ENCODE data around the gene CREB5.

CREB5 gene

DNA sequence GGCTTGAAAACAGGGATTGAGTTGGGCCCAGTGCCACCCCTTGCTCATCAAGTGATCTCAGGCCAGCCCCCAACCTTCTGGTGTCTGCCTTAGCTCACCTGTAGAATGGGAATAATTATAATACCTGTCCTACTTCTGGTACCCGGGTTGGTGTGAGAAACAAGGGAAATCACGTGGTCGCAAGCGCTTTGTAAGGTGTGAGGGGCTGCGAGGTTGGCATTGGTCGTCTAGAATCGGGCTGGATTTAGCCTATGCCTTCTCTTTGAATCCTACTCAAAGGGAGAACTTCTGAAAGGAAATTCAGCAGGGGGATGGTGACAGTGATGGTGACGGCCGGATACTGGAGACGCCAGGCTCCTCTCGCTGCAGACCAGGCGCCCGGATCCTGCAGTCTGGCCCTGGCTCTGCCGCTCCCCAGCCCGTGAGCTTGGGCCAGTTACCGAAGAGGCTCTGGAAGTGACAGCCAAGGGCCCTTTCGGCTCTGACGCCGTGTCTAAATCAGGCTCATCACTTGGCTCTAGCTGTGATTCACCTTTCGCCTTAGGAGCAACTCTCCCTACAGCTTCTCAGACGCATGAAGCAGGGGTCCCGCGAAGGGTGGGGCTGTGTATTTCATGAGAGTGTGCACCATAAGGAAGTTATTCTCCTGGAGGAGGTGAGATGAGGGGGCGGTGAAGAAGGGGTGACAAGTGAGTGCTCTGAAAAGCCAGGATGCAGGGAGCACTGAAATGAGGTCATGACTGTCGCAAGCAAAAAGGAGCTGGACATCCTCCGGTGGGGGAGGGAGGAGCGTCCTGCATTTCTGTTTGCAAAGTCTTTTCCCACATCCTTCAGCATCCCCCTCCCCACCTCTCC lies 4.0 kb upstream of the CREB5 start:
- peak; percentile 26 to 35 for DNase-seq

- peak; percentile 79 to 81 for DNase-seq
These were observed 3.2 kb upstream of the CREB5 start for GRCh38 chr7:28408960-28409715.

GRCh38 chr7:28409716-28410627 lies 2.3 kb upstream of the CREB5 start:
- DNase-seq: no peak

DNA sequence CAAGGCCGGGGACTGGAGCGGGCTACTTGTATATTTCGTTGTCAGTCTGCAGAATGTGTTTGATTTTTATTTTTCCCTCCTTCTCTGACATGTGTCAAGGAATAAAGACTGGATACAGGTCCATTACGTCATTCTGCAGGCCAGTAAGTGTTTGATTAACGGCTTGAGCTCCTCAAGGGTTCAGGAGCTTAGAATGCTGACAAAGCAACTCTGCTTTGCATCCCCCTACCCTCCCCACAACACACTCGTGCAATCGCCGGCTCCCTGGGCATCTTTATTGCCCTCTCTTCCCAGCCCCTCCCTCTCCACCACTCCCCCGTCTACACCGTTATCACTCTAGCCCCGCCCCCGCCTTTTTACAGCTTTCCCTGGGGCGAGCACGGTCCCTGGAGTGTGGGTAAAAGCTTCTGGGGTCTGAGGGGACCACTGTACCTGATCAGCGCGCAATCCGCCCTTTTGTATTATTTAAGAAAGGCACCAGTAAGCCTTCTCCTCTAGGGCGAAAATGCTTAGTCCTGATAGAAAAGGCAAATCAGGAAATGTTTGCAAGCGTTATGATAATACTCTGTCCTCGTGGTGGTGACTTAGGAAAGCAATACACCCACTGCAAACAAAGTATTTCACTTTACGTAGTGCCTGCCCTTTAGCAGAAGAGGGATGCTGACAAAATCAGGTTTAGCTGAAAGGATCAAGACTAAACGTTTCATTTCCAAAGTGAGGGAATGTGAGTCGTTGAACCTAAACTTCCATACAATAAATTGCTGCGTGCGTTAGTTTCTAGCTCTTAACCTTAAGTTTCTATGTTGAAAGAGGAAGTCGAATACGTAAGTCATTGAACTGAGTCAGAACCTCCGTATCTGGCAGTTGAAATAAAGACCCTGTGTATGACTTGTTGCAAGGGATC lies 1.4 kb upstream of the CREB5 start:
- peak in 1 of 2 experiments; percentile 24 for DNase-seq

GRCh38 chr7:28413011-28413410 lies 693 bp downstream of the CREB5 start:
- DNase-seq: no peak

DNA sequence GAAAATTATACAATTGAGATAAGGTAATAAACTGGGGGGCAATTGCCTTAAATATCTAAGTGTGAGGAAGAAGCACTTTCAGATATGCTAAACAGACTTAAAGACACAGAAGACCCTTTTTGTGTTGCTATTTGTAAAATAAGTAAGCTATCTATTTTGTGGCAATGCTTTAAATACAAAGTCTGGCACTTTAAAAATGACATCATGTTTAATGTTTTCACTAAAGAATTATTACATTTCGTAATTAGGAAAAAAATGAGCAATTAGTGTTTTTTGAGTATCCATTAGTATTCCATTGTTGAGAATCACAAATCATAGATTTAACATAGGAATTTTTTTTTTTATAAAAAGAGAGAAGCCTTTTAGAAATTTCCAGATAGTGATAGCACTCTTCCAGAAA lies 2.1 kb downstream of the CREB5 start:
- DNase-seq: no peak

GRCh38 chr7:28417321-28417940 lies 5.1 kb downstream of the CREB5 start:
- DNase-seq: no peak

DNA sequence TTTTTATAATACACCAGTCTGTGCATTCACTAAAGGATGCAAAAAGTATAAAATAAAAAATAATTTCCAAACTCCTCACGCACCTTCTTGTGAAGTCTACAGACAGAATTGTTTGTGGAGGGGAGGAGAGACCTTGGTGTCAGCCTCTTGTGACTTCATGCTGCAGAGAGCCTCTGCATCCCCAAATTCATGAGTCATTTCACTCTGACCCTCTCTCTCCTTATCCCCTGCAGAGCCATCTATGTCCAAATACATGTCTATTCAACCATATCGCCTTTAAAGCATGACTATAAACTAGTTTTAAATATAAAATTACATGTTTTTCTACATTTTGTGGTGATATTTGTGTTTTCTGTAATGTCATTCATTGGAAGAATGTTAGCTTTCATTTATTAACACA lies 6.0 kb downstream of the CREB5 start:
- DNase-seq: no peak

DNA sequence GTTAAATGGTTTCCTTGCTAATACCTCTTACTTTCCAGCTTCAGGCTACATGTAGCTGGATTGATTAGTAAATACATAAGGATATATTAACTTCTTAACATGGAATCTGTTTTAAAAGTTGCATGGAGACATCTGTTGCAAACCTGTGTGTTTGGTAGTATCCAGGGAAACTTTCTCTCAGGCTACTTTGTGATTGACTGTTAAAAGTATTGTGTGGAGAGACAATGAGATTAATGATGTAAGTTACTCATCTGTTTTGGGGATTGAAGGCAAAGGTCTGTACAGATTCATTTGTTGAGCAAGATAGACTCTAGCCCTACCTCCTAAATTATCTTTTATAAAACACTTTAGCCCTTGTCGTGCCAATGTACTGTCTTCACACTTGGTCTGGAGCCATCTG lies 6.6 kb downstream of the CREB5 start:
- DNase-seq: no peak

DNA sequence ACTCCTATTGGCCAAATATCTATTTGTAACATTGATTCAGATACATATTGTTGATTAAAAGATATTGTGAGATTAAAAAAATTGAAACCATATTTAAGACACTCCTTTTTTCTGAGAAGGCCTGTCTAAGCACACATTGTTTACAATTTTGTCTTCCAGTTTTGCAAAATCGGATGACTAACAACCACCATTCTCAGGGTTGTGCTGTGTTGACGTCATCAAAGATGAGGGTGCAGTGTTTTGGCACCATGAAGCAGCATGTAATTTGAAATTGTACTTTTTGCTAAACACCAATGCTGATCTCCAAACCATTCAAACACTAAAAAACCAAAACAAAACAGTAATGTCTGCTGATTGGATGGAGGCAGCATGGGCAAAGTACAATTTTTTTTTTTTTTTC lies 7.4 kb downstream of the CREB5 start:
- DNase-seq: no peak

DNA sequence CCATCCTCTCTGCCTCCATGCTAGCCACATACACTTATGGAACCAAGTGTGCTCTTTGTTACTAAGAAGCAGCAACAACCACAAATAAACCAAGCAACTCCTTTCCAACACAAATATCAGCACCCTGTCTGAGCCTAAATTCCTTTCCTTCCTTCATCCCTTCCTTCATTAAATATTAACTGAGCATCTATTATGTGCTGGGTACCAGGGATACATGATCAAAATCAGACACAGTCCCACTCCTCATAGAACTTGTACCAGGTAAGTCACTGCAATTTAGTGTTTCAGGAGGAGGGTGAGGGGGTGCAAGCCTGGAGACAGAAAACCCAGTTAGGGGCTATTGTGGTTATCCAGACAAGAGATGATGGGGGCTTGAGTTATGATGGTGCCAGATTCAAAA lies 10.8 kb downstream of the CREB5 start:
- DNase-seq: no peak

DNA sequence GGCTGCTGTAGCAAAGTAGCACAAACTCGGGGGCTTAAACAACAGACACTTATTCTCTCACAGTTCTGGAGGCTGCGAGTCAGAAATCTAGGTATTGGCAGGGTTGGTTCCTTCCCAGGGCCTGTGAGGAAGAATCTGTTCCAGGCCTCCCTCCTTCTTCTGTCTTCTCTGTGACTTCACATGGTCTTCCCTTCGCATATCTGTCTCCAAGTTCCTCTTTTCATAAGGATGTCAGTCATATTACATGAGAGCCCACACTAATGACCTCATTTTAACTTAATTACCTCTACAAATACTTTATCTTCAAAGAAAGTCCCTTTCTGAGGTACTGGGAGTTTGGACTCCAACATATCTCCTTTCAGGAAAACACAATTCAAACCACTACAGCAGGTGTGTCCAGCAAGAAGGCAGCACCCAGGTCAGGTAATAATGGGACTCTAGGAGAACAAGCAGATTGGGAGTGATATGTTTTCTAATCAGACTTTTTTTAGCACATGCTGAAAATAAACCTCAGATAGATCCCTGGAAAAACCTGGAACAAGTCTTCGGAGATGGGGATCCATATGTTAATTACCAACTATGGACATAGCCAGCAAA lies 11.7 kb downstream of the CREB5 start:
- no peak for DNase-seq

DNA sequence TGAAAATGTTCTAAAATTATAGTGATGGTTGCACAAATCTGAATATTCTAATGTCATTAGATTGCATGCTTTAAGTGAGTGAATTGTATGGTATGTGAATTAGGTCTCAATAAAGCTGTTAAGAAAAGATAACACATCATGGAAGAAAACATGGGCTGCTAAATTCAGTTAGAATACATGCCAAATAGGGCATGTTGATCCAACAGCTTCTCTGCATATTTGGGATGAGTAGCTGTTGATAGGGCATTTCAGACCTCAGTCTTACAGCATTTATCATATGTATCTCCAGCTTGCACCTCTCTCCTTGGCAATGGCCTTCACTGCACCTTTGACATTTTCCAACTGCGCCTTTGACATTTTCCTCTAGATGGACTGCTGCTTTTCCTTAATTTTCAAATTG lies 13.2 kb downstream of the CREB5 start:
- no peak for DNase-seq

DNA sequence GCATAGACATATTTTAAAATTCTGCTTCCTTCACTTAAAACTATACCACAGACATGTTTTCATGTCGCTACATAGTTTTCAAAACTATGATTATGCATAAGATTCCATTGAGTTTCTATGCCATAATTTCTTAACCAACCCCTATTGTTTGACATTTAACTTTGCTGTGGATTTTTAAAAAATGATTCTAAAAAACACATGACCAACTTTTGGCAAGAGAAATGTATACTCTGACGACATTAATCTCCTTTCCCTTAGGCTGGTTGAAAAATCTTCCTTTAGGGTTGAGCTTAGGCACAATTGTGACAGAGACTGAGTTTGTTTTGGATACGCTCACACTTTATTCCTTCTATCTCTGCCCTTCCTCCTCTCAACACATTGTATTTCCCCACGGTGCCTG lies 14.9 kb downstream of the CREB5 start:
- no peak for DNase-seq

DNA sequence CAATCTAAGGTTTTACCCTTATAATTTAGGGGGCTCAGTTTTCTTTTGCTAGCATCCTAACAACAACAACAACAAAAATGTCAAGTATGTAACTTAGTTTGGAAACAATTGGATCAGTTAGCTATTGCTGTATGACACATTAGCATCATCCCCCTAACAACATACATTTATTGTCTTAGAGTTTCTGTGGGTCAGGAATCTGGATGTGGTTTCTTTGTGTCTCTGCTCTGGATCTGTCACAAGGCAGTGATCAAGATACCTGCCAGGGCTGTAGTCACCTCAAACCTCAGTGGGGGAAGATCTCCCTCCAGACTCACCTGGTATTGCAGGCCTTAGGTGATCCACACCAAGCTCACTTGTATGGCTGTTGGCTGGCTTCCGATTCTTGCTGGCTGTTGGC lies 18.3 kb downstream of the CREB5 start:
- DNase-seq: no peak

DNA sequence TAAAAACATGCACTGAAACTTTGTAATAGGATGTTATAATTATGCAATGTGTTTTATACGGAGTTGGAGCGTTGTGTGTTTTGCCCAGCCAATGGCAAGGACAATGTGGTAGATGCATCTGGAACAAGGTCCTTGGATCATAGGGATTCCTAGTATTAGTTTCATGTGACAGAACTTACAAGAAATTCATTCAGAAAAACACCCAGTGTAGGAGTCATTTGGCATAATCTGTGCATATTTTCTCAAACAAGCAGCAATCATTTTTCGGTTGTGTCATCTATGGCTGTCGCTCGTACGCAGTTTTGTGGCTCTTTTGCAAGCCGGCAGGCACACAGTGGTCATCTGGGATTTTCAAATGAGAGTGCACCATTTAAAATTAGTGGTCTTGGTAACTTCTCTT lies 19.8 kb downstream of the CREB5 start:
- DNase-seq: no peak

GRCh38 chr7:28433039-28433438 lies 20.7 kb downstream of the CREB5 start:
- DNase-seq: no peak

GRCh38 chr7:28433699-28434219 lies 21.4 kb downstream of the CREB5 start:
- DNase-seq: no peak

GRCh38 chr7:28434510-28434909 lies 22.2 kb downstream of the CREB5 start:
- DNase-seq: no peak

DNA sequence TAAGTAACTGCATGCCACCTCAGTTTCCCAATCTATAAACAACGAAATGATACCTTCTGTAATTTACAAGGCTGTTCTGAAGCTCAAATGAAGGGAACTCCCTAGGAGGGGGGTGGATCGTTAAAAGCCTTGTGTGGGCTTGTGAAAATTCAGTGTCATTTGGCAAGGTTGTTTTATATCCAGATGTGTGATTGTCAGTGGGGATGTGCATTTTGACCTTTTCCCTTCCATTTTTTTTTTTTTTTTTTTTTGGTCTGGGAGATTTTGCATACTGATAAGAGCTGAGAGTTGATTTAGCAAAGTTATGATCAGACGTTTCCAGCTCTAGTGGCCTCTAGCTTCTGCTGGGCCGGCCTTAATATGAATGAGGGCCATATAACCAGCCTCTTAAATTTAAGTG lies 22.8 kb downstream of the CREB5 start:
- DNase-seq: no peak

All from activated T-cell treated with anti-CD3 and anti-CD28 coated beads, Interleukin-2, amount 50 U/mL, for 48 hours (primary cell).